Uterus (tissue), 4 donors: Measurements from ENCODE around the gene ZNF385C. TPM values are rescaled to one million over a fixed set of nuclear protein-coding genes. Genes with fewer than 3 reads are reported as not detected.

Experiments
- DNase-seq, 2 donors: peaks; one replicate each; pipeline ENCODE4 v3.0.0-alpha.2; 2019 to 2020
- H3K27ac ChIP-seq, 2 donors: fragments of 200-600 bp; sonication (generic); 1 replicate in 1 of 2; 2 replicates in 1 of 2; pipeline ENCODE4 v1.5.1; 2016 to 2018
- H3K27me3 ChIP-seq, 2 donors: fragments of 200-600 bp; sonication (generic); one replicate each; pipeline ENCODE4 v1.5.1; 2018 to 2019; ENCODE audit warnings: control low read depth in 1 of 2
- H3K36me3 ChIP-seq, 2 donors: fragments of 200-600 bp; sonication (generic); one replicate each; pipeline ENCODE4 v1.5.1; 2019; ENCODE audit warnings: control low read depth in 1 of 2
- H3K4me1 ChIP-seq, 2 donors: fragments of 200-600 bp; sonication (generic); one replicate each; pipeline ENCODE4 v1.5.1; 2018 to 2019; ENCODE audit warnings: control low read depth in 1 of 2
- H3K4me3 ChIP-seq, 2 donors: fragments of 200-600 bp; sonication (generic); 1 replicate in 1 of 2; 2 replicates in 1 of 2; pipeline ENCODE4 v1.5.1; 2018 to 2019; ENCODE audit warnings: mild to moderate bottlenecking in 1 of 2
- H3K9me3 ChIP-seq, 2 donors: fragments of 200-600 bp; sonication (generic); one replicate each; pipeline ENCODE4 v1.5.1; 2019; ENCODE audit warnings: control low read depth in 1 of 2
- CTCF ChIP-seq, 4 experiments: fragments of 200-600 bp in 2 of 4; fragments of 450-650 bp in 2 of 4; sonication (generic) in 2 of 4; IDR thresholded peaks; one replicate each; pipeline ENCODE4 v1.5.1; 2016 to 2019; ENCODE audit warnings: antibody characterized with exemption in 4 of 4, mild to moderate bottlenecking in 2 of 4, moderate library complexity in 1 of 4
- POLR2A ChIP-seq, 2 donors: fragments of 450-650 bp; IDR thresholded peaks; one replicate each; pipeline ENCODE4 v1.6.1; 2016; ENCODE audit warnings: antibody characterized with exemption in 2 of 2, mild to moderate bottlenecking in 1 of 2, moderate library complexity in 1 of 2
- intact Hi-C: fragments of 100-400 bp; cut with DNase I; formaldehyde crosslinking; loops from one replicate; pipeline ENCODE4 v1.15.1; 2023; ENCODE audit warnings: low total_unique reads
- total RNA-seq, 4 donors: library from RNA; depleted of rRNA in 3 of 4; stranded (reverse); fragments of >200 nt in 3 of 4; gene quantifications; one replicate each; pipeline versions ENCODE4 v1.1.0 to v1.2.4, GENCODE V29; 2014 to 2023
- donor health status: DM: yes; HTN: yes; CAD: no.

The ZNF385C gene
- total RNA-seq, 4 donors from 2014 or later = 0.48 to 1.0 TPM; not detected in 2

- Histone ChIP-seq H3K27me3 (no peaks in the 10 kb centered on the region), H3K4me3 (no peak overlapping the region), H3K27ac (peak overlapping the region in 1 of 2 donors; percentile 93), H3K4me1 (peaks cover 7 to 14% of the 10 kb centered on the region in 2 donors), H3K9me3 (no peaks in the 10 kb centered on the region), H3K36me3 (no peaks in the 10 kb centered on the region)
- TF ChIP-seq POLR2A (IDR thresholded peaks at IDR 0.05) = no peak
- no peak for TF ChIP-seq CTCF (IDR thresholded peaks at IDR 0.05)
- no peak for DNase-seq
- intact Hi-C loops = loop anchor here (10.0 kb wide), 1 partner anchor 146 kb away; the partner anchor contains the start of gene CNP
Measured at GRCh38 chr17:42110301-42111264, 12.3 kb upstream of the ZNF385C start.

GRCh38 chr17:42109086-42109485, 10.8 kb upstream of the ZNF385C start:
- intact Hi-C loops = no loop called here
- no peak for TF ChIP-seq CTCF (IDR thresholded peaks at IDR 0.05)
- no peak for TF ChIP-seq POLR2A (IDR thresholded peaks at IDR 0.05)
- H3K36me3 ChIP-seq = no peaks in the 10 kb centered on the region

GRCh38 chr17:42107597-42108576, 9.6 kb upstream of the ZNF385C start:
- intact Hi-C loops = no loop called here
- no peaks in the 10 kb centered on the region for H3K9me3 ChIP-seq
- H3K4me1 ChIP-seq = peaks cover 7 to 11% of the 10 kb centered on the region in 2 donors
- peak; percentile 56 to 66 for DNase-seq
- no peaks in the 10 kb centered on the region for H3K36me3 ChIP-seq
- H3K4me3 ChIP-seq = no peak overlapping the region
- H3K27ac ChIP-seq = no peak overlapping the region
- H3K27me3 ChIP-seq = no peaks in the 10 kb centered on the region
- TF ChIP-seq CTCF (IDR thresholded peaks at IDR 0.05) = no peak
- TF ChIP-seq POLR2A (IDR thresholded peaks at IDR 0.05) = no peak

More at GRCh38 chr17:42109086-42109485, 10.8 kb upstream of the ZNF385C start:
- DNase-seq = no peak
- Histone ChIP-seq H3K27ac (no peak overlapping the region), H3K9me3 (no peaks in the 10 kb centered on the region), H3K4me1 (peaks cover 7 to 14% of the 10 kb centered on the region in 2 donors), H3K4me3 (no peak overlapping the region), H3K27me3 (no peaks in the 10 kb centered on the region)

- TF ChIP-seq CTCF (IDR thresholded peaks at IDR 0.05) = no peak
- no peak for TF ChIP-seq POLR2A (IDR thresholded peaks at IDR 0.05)
- Histone ChIP-seq H3K36me3 (no peaks in the 10 kb centered on the region), H3K9me3 (no peaks in the 10 kb centered on the region), H3K27ac (no peak overlapping the region), H3K4me1 (peaks cover 7 to 8% of the 10 kb centered on the region in 2 donors), H3K4me3 (no peak overlapping the region), H3K27me3 (no peaks in the 10 kb centered on the region)
- intact Hi-C loops = no loop called here
- no peak for DNase-seq
Measured at GRCh38 chr17:42107124-42107523, 8.9 kb upstream of the ZNF385C start.
